Testis (tissue), 2 donors: ENCODE measurements around the gene AQP2.

Experiments used
- POLR2A ChIP-seq: fragments of 450-650 bp; IDR thresholded peaks from one replicate; pipeline ENCODE4 v1.6.1; 2017; ENCODE audit warnings: antibody characterized with exemption, mild to moderate bottlenecking, moderate library complexity
- TF ChIP-seq, protein P1 (sequence below), 3 experiments: fragments of 450-650 bp in 2 of 3; fragments of 200-600 bp in 1 of 3; sonication (generic) in 1 of 3; IDR thresholded peaks; one replicate each; pipeline ENCODE4 v1.5.1; 2016 to 2019; ENCODE audit warnings: antibody characterized with exemption in 3 of 3, mild to moderate bottlenecking in 2 of 3, moderate library complexity in 1 of 3

DNA sequence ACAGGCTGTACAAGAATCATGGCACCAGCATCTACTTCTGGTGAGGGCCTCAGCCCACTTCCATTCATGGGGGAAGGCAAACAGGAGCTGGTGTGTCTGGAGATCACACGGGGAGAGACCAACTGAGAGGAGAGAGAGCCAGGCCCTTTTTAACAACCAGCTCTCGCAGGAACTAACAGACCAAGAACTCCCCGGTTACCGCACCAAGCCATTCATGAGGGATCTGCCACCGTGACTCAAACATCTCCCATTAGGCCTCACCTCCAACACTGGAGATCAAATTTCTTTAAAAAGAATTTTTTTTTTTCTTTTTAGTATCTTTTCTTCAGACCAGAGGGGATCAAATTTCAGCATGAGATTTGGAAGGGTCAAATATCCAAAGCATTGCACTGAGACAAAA is 16.7 kb upstream of the AQP2 start:
- TF ChIP-seq, protein P1, sequence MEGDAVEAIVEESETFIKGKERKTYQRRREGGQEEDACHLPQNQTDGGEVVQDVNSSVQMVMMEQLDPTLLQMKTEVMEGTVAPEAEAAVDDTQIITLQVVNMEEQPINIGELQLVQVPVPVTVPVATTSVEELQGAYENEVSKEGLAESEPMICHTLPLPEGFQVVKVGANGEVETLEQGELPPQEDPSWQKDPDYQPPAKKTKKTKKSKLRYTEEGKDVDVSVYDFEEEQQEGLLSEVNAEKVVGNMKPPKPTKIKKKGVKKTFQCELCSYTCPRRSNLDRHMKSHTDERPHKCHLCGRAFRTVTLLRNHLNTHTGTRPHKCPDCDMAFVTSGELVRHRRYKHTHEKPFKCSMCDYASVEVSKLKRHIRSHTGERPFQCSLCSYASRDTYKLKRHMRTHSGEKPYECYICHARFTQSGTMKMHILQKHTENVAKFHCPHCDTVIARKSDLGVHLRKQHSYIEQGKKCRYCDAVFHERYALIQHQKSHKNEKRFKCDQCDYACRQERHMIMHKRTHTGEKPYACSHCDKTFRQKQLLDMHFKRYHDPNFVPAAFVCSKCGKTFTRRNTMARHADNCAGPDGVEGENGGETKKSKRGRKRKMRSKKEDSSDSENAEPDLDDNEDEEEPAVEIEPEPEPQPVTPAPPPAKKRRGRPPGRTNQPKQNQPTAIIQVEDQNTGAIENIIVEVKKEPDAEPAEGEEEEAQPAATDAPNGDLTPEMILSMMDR (IDR thresholded peaks at IDR 0.05): no peak
- TF ChIP-seq POLR2A: no peak
